OCI-LY1 (cell line): ENCODE data around the gene CCDC40.

Experiments
- H2AFZ ChIP-seq: fragments of 200-600 bp; sonication (generic), shearing (Covaris generic); 2 replicates; pipeline ENCODE4 v1.6.0; 2014; ENCODE audit warnings: antibody characterized with exemption, mild to moderate bottlenecking, low read length
- H3F3A ChIP-seq: fragments of 200-600 bp; sonication (generic), shearing (Covaris generic); 2 replicates; pipeline ENCODE4 v1.6.0; 2014; ENCODE audit warnings: mild to moderate bottlenecking, antibody characterized with exemption, low read length, moderate library complexity; ENCODE audit not compliant: insufficient read depth
- H3K27ac ChIP-seq: fragments of 200-600 bp; sonication (generic); 2 replicates; pipeline ENCODE4 v1.5.1; 2014; ENCODE audit warnings: low read length, mixed run types, mild to moderate bottlenecking, low read depth; ENCODE audit not compliant: poor library complexity, severe bottlenecking
- H3K27me3 ChIP-seq: fragments of 200-600 bp; sonication (generic); 2 replicates; pipeline ENCODE4 v1.6.0; 2014; ENCODE audit warnings: antibody characterized with exemption, mild to moderate bottlenecking, low read length, moderate library complexity; ENCODE audit not compliant: insufficient read depth
- H3K36me3 ChIP-seq: fragments of 200-600 bp; sonication (generic); 2 replicates; pipeline ENCODE4 v1.6.1; 2014; ENCODE audit warnings: mild to moderate bottlenecking, antibody characterized with exemption, low read length, moderate library complexity, mixed read lengths; ENCODE audit not compliant: insufficient read depth
- H3K4me1 ChIP-seq: fragments of 200-600 bp; sonication (generic); 2 replicates; pipeline ENCODE4 v1.5.1; 2014; ENCODE audit warnings: mild to moderate bottlenecking, low read length, moderate library complexity; ENCODE audit not compliant: insufficient read depth, severe bottlenecking
- H3K4me2 ChIP-seq: fragments of 200-600 bp; sonication (generic), shearing (Covaris generic); 2 replicates; pipeline ENCODE4 v1.6.1; 2014; ENCODE audit warnings: low read length
- H3K4me3 ChIP-seq: fragments of 200-600 bp; sonication (generic); 2 replicates; pipeline ENCODE4 v1.5.1; 2014; ENCODE audit warnings: low read length, low read depth, mild to moderate bottlenecking, mixed read lengths; ENCODE audit not compliant: poor library complexity, severe bottlenecking
- H3K79me2 ChIP-seq: fragments of 200-600 bp; shearing (Covaris generic); 2 replicates; pipeline ENCODE4 v1.6.1; 2016; ENCODE audit warnings: mixed run types, low read length, mixed read lengths; ENCODE audit not compliant: insufficient read depth
- H3K9ac ChIP-seq: fragments of 200-600 bp; sonication (generic), shearing (Covaris generic); 2 replicates; pipeline ENCODE4 v1.6.1; 2014; ENCODE audit warnings: mild to moderate bottlenecking, low read length, mixed read lengths
- H3K9me2 ChIP-seq: fragments of 200-600 bp; sonication (generic), shearing (Covaris generic); 2 replicates; pipeline ENCODE4 v1.6.1; 2014; ENCODE audit warnings: low read depth, mild to moderate bottlenecking, low read length, mixed read lengths
- H3K9me3 ChIP-seq: fragments of 200-600 bp; shearing (Covaris generic); 2 replicates; pipeline ENCODE4 v1.6.1; 2014; ENCODE audit warnings: low read length, mixed read lengths
- H4K20me1 ChIP-seq: fragments of 200-600 bp; sonication (generic), shearing (Covaris generic); 2 replicates; pipeline ENCODE4 v1.6.0; 2016; ENCODE audit warnings: mild to moderate bottlenecking, low read length; ENCODE audit not compliant: insufficient read depth
- CTCF ChIP-seq: fragments of 200-600 bp; sonication (generic), shearing (Covaris generic); IDR thresholded peaks from 2 replicates; pipeline ENCODE4 v1.5.1; 2017; ENCODE audit warnings: mild to moderate bottlenecking, antibody characterized with exemption, low read length, moderate library complexity, mixed read lengths
- EZH2 ChIP-seq: fragments of 200-600 bp; sonication (generic), shearing (Covaris generic); IDR thresholded peaks from 2 replicates; pipeline ENCODE4 v1.8.0; 2017; ENCODE audit warnings: borderline replicate concordance, mixed run types, mild to moderate bottlenecking, antibody characterized with exemption, low read length, moderate library complexity, mixed read lengths

Gene CCDC40

GRCh38 chr17:80126449-80126715 is 89.9 kb downstream of the CCDC40 start:
- Histone ChIP-seq H3K9ac (no peak overlapping the region), H3K9me2 (no peaks in the 10 kb centered on the region), H3K27me3 (peaks cover 3% of the 10 kb centered on the region; the same call in 1 of the 2 replicates), H3K9me3 (no peaks in the 10 kb centered on the region), H3F3A (no peaks in the 10 kb centered on the region), H3K36me3 (no peaks in the 10 kb centered on the region), H4K20me1 (no peaks in the 10 kb centered on the region), H3K4me2 (no peak overlapping the region), H3K79me2 (no peaks in the 10 kb centered on the region), H2AFZ (no peak overlapping the region), H3K27ac (no peak overlapping the region), H3K4me1 (no peaks in the 10 kb centered on the region), H3K4me3 (no peak overlapping the region)
- no peak for TF ChIP-seq CTCF
- TF ChIP-seq EZH2 = no peak

DNA sequence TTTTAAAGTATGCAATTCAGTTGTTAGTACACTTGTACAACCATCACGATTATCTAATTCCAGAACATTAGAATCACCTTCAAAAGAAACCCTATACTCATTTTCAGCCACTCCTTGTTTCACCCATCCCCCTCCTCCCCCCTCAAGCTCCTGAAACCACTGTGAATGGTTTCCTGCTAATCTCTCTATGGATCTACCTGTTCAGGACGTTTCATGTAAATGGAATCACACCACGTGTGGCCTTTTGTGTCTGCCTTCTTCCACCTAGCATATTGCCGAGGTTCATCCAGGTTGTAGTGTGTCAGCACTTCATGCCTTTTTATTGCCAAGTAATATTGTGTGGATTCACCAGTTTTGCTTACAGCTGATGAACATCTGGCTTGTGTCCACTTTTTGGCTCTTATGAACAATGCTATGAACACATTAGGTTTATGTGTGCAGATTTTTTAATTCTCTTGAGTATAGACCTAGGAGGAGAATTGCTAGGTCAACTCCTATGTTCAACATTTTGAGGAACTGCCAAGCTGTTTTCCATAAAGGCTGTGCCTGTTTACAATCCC is 92.6 kb downstream of the CCDC40 start:
- Histone ChIP-seq H3K9me3 (no peaks in the 10 kb centered on the region), H3K36me3 (peaks cover 17% of the 10 kb centered on the region), H3K4me2 (no peak overlapping the region), H3F3A (no peaks in the 10 kb centered on the region), H3K9ac (no peak overlapping the region), H3K4me3 (no peak overlapping the region), H3K4me1 (no peaks in the 10 kb centered on the region), H4K20me1 (no peaks in the 10 kb centered on the region), H2AFZ (no peak overlapping the region), H3K27me3 (no peaks in the 10 kb centered on the region; the same call in 1 of the 2 replicates), H3K27ac (no peak overlapping the region), H3K9me2 (no peaks in the 10 kb centered on the region), H3K79me2 (no peaks in the 10 kb centered on the region)
- no peak for TF ChIP-seq CTCF
- no peak for TF ChIP-seq EZH2

DNA sequence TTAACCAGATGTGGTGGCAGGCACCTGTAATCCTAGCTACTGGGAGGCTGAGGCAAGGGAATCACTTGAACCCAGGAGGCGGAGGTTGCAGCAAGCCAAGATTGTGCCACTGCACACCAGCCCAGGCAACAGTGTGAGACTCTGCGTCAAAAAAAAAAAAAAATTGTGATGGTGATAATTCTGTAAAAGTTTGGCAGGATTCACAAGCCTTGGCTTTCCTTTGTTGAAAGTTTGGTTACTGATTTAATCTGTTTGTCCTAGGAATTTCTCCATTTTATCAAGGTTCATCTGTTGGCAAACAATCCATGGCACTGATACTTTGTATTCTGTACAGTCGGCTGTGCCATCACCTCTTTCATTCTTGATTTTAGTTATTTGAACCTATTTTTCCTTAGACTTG is 94.5 kb downstream of the CCDC40 start:
- Histone ChIP-seq H4K20me1 (no peaks in the 10 kb centered on the region), H3K4me3 (no peak overlapping the region), H3K4me2 (no peak overlapping the region), H3K36me3 (peaks cover 35% of the 10 kb centered on the region), H3K9me3 (no peaks in the 10 kb centered on the region), H2AFZ (no peak overlapping the region), H3K79me2 (no peaks in the 10 kb centered on the region), H3K4me1 (no peaks in the 10 kb centered on the region), H3F3A (no peaks in the 10 kb centered on the region), H3K27me3 (no peaks in the 10 kb centered on the region), H3K27ac (no peak overlapping the region), H3K9me2 (no peaks in the 10 kb centered on the region), H3K9ac (no peak overlapping the region)
- no peak for TF ChIP-seq EZH2
- no peak for TF ChIP-seq CTCF
